ENCODE measurements around the gene CCDC27.
"Not testable (repeated sequence)": the region's sequence is repeated elsewhere in the genome, so short reads cannot be mapped to it uniquely, and the experiment has no call there.

Gene CCDC27

DNA sequence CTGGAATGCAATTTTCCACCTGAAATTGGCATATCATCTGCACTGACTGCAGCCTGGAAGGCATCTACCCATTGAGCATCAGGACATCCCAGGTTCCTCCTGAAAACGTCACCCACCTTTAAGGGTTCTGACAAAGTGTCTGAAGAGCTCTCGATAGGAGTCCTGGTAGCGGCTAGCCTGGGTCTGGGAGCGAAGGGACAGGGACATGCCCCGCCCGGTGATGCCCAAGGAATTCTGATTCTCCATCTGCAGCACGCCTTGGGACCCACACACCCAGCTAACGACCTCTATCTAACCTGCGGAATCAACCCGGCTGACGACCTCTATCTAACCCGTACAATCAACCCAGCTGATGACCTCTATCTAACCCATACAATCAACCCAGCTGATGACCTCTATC, 13.3 kb upstream of the CCDC27 start:
- no peak for DNase-seq

DNA sequence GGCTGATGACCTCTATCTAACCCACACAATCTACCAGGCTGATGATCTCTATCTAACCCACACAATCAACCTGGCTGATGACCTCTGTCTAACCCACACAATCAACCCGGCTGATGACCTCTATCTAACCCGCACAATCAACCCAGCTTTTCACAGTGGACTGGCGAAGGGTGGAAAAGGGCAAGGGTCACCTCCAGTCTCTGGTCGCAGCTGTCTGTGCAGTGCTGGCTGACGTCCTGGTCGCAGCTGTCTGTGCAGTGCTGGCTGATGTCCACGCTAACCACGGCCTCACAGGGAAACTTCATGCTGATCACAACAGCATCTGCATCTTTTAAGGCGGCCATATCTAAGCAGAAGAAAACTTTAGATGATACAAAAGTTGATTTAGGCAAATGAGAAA, 12.2 kb upstream of the CCDC27 start:
- no peak for DNase-seq

DNA sequence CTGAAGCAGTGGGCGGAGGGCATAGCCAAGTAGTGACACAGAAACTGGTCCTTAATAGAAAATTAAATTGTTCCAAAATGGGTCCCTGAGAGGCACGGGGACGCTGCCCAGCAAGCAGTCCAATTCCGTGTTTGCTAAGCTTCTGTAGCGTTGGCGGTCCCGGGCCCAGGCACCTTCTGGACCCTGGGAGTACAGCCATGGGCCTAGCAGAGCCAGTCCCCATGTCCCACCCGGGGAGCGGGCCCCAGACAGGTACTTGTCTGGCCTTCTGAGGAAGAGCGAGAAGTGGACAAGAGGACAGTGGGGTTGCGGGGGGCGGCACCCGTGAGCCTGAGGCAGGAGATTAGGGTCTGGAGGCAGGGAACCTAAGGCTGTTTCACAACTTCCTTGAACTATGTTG, 11.5 kb upstream of the CCDC27 start:
- no peak for DNase-seq

DNA sequence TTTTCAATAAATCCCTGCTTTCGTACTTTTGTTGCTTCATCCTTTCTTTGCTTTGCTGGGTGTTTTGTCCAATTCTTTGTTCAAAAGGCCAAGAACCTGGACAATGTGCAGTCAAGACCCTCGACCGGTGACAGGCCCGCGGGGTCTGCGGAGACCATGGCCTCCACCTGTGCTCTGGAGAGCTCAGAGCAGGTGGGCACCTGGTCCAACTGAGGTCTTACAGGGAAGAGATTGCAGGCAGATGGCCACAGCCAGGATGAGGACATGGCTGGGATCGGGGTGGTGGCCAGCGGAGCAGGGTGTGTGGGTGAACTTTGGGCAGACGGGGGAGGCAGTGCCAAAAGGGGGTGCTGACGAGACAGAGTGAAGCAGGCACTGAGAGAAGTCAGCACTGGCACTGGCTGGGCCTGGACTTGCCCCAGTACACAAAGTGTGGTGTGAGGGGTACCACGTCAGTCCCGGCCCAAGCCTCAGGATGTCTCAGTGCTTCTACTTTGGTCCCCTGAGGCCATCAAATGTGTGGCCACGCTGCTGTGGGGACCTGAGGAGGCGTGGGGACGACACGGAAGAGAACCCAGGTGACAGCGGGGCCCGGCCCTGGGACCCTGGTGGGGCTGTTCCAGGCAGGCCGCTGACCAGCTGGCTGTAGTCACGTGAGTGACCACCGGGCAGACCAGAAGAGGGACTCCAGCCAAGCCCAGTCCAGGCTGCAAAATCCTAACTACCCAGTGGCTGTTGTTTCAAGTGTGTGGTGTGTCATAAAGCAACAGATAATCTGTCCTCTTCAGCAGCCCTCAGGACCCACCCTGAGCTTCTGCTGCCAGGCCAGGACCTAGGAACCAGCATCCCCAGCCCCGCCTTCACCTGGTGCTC, 10.4 kb upstream of the CCDC27 start:
- DNase-seq: no peak

DNA sequence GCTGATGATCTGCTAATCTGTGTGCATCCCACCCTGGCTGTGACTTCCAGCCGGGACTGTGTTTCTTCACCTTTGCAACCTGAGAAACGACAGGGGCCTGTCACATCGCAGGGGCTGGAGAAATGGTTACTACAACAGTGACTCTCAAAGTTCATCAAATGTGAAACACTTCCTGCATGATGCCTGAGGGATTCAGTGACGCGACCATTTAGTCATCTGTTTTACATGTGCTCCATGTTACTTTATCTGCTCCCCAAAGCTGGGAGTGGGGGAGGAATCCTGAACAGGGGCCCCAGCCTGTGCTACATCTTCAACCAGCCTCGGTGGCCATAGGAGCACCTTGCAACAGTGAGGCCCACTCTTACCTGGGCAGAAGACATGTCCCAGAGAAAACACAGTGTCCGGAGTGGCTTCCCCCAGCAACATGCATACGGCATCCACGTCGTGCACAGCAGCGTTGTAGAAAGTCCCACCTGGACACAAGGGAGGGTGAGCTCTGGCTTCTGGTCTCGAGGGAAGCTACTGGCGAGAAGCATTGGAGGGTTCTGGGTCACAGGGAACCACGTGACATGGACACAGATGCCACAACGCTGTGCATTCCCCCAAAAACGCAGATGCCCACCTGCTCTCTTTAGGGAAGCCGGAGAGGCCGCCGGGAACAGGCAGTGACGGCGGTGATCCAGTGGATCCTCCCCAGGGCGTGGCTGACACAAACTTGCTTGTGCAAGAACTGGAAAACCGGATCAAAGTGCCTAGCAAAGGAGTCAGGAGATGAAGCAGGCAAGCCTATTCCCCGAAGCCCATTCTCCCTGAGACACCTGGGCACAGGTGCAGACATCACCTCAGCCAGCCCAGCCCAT, 9.6 kb upstream of the CCDC27 start:
- no peak for DNase-seq

DNA sequence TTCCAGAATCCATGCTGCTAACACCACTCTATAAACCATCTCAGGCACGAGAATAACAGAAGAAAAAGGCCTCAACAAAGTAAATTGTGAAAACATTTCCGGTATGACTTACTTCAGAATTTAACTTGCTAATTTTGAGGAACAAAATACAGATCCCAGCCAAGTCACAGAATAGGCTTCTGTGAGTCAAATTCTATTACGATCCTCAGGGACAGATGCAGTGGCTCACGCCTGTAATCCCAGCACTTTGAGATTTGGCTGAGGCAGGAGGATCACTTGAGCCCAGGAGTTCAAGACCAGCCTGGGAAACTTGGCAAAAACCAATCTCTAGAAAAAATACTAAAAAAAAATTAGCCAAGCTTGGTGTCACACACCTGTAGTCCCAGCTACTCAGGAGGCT, 8.8 kb upstream of the CCDC27 start:
- no peak for DNase-seq

DNA sequence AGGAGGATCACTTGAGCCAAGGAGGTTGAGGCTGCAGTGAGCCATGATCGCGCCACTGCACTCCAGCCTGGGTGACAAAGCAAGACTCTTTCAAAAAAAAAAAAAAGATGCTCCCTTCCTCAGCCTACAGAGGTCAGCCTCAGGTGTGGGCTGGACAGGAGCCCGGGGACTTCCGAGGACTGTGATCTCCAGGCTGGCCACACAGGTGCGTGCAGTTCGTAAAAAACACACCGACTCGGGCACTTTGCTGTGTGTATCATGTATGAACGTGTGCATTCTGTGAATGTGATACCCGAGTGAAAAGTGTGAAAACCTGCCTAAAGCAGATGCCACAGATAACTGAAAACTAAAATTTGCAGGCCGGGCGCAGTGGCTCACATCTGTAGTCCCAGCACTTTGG, 8.4 kb upstream of the CCDC27 start:
- DNase-seq: no peak

DNA sequence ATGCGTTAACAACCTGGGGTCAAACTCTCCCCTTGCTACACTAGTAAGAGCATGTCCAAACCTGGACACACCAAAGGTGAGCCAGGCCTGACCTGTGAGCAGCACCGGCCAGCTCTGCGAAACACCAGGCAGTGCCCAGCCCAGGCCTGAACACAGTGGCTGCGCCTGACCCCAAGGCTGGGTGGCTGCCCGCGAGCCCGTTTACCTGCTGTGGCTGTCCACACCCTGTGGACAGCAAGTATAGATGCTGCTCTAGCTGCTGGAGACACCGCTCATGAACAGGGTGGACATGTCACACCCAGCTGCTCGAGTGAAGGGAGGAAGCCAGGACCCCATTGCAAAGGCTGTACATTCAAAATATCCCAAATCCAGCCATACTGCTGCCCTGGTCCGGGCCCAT, 7.6 kb upstream of the CCDC27 start:
- DNase-seq: no peak

DNA sequence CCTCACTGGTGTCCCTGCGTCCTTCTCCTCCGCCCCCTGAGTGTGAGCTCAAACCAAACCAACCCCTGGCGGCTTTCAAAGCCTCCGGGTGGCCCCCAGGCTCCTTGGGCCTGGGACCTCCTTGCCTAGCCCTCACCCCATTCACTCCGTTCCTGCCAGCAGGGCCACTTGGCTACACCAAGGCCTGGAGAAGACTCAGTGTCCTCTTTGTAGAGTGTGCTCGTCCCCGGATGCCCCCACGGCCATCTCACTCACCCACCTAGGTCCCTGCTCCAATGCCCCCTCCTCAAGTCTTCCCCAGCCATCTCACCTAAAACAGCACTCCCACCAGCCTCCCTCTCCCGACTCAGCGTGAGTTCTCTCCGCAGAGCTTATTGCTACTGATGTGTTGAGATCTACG, 7.2 kb upstream of the CCDC27 start:
- no peak for DNase-seq

DNA sequence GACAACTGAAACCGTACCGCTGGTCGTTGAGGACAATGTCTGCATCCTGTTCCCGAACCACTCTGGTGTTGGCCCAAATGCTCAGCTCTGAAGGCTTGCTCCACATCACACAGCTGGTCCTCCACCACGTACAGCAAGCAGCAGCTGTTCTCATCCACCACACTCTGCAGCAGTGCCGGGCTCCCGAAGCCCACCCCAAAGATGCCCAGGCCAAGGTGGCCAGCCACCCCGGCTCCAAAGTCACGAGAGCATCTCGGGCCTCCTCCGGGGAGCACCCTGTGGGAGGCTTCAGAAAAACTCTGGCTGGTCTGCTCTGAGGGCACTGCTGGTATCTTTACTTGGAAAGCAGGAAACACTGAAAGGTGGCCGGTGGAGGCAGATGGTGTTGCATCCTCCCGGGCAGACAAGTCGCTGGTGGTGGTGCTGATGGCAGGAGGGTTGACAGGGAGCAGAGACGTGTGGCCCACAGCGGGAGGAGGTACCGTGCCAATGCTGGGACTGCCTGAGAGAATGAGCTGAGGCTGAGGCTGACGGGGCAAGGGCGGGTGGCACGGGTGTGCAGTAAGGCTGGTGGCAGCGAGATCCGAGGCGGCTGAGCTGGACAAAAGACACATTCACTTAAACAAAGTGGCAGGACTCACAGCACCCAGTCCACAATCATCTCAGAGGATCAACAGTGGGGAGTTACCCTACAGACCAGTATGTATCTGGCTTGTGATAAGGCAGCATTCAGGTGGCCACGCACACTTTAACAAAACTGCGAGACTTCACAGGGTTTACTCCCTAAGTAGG, 6.5 kb upstream of the CCDC27 start:
- DNase-seq: no peak

DNA sequence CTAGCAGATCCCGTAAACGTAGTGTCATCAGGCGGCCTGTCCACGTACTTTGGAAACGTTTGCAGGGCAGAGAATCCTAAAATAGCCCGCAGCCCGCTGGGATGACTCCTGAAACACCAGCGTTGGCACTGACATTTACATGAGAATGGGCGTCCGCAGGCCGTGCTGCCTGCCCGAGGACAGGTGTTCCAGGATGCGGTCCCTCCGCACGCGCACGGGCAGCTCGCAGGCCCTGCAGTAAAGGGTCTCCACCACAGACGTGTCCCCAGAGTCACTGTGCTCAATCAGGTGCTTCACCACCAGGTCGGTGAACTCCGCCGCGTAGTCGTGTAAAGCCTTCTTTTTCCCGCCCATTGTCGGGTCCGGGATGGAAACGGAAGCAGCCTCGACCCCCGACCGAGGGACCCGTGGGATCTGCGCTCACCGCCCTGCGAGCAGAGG, 5.8 kb upstream of the CCDC27 start:
- no peak for DNase-seq

DNA sequence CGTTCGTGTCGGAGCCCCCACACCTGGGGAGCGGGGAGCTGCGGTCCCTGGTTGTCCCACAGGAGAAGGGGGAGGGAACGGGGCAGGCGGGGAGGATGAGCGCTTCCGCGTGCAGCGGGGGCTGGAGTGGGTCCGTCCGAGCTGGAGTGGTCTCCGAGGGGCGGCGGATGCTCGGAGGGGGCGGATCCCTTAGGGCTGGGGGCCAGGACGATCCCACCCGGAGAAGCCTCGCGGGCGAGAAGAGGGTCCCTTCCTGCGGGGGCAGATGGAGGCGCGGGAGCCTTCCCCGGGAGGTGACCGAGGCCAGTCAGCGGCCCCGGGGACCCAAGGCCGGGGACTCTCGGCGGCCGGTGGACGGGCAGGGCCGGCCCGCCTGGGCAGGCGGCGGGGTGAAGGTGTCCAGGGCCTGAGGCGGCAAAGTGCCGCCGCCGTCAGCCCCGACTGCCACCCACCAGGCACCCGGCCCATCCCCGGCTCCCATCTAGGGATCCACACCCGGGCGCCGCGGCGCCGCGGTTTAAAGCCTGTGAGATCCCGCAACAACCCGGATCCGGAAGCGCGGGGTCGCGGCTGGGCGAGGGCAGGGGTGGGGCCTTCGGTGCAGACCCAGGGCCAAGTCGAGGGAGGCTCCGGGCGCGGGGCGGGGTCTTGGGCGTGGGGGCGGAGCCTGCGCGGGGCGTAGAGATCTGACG, 5.3 kb upstream of the CCDC27 start:
- DNase-seq: no peak

DNA sequence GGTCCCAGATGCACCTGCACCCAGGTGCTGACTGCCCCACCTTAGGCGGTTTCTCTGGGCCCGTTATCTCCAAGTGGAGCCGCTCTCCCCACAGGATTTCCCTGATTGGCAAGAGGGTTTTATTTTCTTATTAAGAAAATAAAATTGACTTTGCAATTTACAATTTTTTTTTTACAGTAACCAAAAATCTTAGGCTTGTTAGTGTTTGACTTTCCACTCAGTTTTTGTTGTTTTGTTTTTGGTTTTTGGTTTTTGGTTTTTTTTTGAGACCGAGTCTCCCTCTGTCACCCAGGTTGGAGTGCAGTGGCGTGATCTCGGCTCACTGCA, 4.8 kb upstream of the CCDC27 start:
- no peak for DNase-seq

DNA sequence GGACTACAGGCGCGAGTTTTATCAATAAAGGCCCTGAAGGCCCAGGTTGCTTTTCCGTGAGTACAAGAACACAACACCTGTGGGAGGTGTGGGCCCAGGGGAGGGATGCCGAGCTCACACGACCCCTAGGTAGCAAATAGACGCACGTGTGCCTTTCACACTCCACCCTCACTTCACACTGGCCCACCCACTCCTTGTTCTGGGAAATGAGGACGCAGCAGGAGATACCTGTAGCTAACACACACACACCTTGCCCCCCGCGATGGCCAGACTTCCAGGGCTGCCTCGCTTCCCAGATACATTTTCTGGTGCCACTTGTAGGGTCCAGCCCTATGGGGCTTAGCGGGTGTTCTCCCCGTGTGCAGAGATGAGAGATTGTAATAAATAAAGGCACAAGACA, 4.3 kb upstream of the CCDC27 start:
- DNase-seq: no peak

DNA sequence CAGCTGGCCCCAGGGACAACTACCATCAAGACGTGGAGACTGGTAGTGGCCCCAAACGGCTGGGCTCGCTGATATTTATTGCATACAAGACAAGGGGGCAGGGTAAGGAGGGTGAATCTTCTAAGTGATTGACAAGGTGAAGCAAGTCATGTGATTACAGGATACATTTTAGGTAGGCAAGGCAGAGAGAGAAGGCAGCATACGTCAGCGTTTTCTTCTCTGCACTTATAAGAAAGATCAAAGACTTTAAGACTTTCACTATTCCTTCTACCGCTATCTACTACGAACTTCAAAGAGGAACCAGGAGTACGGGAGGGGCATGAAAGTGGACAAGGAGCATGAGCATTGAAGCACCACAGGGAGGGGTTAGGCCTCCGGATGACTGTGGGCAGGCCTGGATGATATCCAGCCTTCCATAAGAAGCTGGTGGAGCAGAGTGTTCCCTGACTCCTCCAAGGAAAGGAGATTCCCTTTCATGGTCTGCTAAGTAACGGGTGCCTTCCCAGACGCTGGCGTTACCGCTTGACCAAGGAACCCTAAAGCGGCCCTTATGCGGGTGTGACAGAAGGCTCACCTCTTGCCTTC, 3.8 kb upstream of the CCDC27 start:
- not testable (repeated sequence) for DNase-seq

DNA sequence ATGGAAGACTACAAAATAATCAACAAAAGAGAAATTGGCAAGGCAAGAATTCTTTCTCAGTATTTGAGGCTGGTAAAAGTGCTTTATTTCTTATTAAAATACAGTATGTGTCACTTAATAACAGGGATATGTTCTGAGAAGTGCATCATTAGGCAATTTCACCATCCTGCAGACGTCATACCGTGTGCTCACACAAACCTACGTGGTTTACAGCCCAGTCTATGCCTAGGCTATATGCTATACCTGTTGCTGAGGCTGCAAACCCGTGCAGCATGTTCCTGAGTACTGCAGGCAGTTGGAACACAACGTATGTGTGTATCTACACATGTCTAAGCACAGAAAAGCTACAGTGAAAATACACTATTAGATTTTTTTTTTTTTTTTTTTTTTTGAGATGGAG, 2.7 kb upstream of the CCDC27 start:
- no peak for DNase-seq

DNA sequence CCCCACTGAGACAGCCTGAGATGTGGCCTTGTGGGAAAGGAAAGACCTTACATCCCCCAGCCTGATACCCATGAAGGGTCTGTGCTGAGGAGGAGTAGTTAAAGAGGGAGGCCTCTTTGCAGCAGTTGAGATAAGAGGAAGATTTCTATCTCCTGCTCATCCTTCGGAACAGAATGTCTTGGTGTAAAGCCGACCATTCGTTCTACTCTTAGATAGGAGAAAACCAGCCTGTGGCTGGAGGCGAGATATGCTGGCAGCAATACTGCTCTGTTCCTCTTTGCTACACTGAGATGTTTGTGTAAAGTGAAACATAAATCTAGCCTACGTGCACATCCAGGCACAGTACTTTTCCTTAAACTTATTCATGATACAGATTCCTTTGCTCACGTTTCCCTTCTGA, 1.5 kb upstream of the CCDC27 start:
- DNase-seq: no peak

DNA sequence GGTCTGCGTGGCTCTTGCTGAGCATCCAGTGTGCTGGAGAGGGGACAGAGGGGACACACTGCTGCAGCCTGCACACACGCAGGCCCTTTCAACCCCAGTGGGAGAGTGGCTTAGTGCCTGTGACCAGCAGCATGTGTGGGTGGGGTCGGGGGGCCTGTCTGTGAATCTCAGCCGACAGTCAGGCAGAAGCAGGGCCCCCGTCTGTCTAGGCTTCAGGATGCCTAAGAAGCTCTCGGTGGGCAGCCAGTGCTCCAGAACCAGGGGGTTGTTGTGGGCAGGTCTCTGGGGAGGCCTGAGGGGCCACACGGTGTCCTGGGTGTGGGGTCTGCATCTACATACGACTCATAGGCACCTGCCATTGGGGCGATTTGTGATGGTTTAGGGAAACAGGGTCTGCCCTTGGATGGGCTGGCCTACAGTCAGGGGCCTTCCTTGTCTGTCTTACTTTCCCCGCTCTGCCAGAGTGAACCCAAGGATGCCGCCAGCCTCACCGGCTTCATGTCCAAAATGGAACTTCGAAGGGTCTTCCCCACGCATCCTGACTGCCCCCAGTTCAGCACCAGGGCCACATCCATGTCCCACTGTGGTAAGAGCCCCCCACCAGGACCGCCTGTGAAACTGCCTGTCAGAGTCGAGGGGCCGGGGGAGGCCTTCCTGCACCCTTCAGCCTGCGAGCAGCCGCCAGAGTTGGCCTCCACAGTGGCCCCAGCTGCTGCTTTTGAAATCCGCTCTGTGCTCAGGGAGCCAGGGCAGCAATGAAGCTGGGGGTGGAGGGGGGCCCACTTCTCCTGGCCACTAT, 1.6 kb downstream of the CCDC27 start:
- DNase-seq: no peak

DNA sequence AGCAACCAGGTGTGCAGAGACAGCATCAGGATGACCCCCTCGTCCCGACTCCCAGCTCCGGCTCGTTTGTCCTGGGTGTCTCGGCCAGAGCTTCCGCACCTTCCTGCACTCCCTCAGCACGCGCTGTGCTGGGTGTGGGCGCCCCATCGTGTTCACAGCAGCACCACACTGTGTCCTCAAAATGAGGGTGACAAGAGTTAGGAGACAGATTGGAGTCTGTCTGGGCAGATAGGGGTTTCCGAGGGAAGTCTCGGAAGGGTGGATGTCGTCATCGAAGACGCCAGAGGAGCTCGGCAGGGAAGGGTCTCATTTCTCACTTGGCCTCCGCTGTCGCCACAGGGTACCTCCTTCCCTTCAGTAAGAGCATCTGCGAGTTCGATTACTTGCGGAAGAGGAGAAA, 4.1 kb downstream of the CCDC27 start:
- DNase-seq: no peak

DNA sequence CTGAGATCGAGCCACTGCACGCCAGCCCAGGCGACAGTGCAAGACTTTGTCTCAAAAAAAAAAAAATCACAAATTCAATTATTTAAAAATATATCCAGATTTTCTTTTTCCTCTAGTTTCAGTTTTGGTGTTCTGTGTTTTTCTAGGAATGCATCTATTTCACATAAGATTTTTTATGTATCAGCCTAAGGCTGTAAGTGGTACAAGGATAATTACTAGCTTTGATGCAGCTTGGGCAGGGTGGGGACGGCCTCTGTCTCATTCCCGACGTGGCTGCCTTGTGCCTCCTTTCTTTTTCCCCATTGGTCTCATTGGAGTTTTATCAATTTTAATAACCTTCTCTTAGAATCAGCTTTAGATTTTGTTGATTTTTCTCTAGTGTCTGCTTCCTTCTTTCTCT, 6.9 kb downstream of the CCDC27 start:
- DNase-seq: no peak

DNA sequence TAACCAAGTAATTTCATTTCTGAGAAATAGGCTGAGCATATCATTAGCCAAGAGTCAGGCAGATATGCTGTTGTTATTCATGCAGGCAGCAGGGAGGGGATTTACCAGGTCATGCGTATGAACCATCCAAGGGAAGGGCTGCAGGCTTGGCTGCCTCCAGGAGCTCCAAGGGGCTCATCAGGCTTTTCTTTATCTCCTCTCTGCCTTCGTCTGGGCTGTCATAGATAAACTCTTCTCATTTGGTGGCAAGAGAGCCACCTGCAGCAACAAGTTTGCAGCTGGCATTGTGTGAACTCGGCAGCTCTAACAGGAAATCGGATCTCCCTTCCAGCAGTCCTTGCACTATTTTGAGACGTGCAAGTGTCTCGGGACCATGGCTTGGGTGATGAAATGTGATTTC, 7.5 kb downstream of the CCDC27 start:
- DNase-seq: no peak
